Colonic mucosa (tissue), 4 donors: ENCODE results near the gene PTK6. TPM values are rescaled to one million over a fixed set of nuclear protein-coding genes. Genes with fewer than 3 reads are reported as not detected.

Source experiments
- DNase-seq: peaks from one replicate; pipeline ENCODE4 v3.0.0-alpha.2; 2020
- H3K27ac ChIP-seq: fragments of 200-600 bp; one replicate; pipeline ENCODE4 v1.8.0; 2021
- H3K27me3 ChIP-seq: fragments of 200-600 bp; one replicate; pipeline ENCODE4 v1.8.0; 2021
- H3K36me3 ChIP-seq: fragments of 200-600 bp; one replicate; pipeline ENCODE4 v1.8.0; 2021
- H3K4me1 ChIP-seq: fragments of 200-600 bp; one replicate; pipeline ENCODE4 v1.8.0; 2021; ENCODE audit warnings: mild to moderate bottlenecking
- H3K4me3 ChIP-seq: fragments of 200-600 bp; one replicate; pipeline ENCODE4 v1.8.0; 2021
- H3K9ac ChIP-seq, 2 donors: one replicate each; pipeline ENCODE4 v1.7.0; 2013; ENCODE audit warnings: control low read depth in 2 of 2, low read depth in 2 of 2, low read length in 2 of 2
- H3K9me3 ChIP-seq: fragments of 200-600 bp; one replicate; pipeline ENCODE4 v1.8.0; 2021
- intact Hi-C: fragments of 100-400 bp; cut with DNase I; formaldehyde crosslinking; loops from one replicate; pipeline ENCODE4 v1.14.1; 2022
- total RNA-seq, 2 donors: library from RNA; stranded (reverse); fragmentation: NEBNext Ultra II Directional in 1 of 2; extraction: Animal tissue kit (Norgen Biotek cat#: 25700) in 1 of 2; gene quantifications; one replicate each; pipeline ENCODE4 v1.2.1, GENCODE V29; 2021
- TF ChIP-seq, protein P1 (sequence below): fragments of 200-600 bp; IDR thresholded peaks from one replicate; pipeline ENCODE4 v1.8.0; 2022; ENCODE audit warnings: antibody characterized with exemption, mild to moderate bottlenecking
- donor health status: healthy.
- donor health status: DM: no; HTN: no; CAD: no.
- donor health status: DM: no; HTN: no; CAD: no.

The PTK6 gene
- total RNA-seq, 2 donors from 2014 or later, result 69.0 to 91.1 TPM

DNA sequence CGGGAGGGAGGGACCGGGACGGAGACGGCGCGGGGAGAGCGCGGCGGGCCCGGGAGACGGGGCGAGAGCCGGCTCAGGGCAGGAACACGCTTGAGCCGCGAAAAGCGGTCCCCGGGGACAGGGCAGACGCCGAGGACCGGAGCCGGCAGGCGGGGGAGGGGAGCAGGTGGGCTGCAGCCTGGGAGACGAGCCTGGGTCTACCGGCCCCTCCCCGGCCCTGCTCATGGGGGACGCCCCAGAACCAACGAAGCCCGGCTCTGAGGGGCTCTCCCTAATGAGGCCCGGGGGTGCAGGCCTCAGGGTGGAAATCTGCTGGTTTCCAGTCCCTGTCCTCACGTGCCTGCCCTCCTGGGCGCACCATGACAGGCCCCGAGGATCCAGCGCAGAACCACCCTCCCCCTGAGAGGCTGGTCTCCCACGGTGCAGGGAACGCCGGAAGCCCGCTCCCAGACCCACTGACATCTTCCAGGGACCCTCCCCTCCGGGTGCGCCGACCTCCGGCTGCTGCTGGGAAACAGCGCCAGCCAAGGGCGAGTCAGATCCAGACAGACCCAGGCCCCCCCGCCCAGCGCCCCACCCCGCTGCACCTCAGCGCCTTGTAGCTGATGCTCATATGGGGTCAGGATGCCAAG, 37.7 kb downstream of the PTK6 start:
- Histone ChIP-seq H3K27me3 (peaks cover 49% of the 10 kb centered on the region), H3K4me3 (no peak overlapping the region), H3K9me3 (no peaks in the 10 kb centered on the region), H3K27ac (no peak overlapping the region), H3K36me3 (no peaks in the 10 kb centered on the region), H3K9ac (no peak overlapping the region), H3K4me1 (peaks cover 3% of the 10 kb centered on the region)
- no peak for DNase-seq
- TF ChIP-seq, protein P1, sequence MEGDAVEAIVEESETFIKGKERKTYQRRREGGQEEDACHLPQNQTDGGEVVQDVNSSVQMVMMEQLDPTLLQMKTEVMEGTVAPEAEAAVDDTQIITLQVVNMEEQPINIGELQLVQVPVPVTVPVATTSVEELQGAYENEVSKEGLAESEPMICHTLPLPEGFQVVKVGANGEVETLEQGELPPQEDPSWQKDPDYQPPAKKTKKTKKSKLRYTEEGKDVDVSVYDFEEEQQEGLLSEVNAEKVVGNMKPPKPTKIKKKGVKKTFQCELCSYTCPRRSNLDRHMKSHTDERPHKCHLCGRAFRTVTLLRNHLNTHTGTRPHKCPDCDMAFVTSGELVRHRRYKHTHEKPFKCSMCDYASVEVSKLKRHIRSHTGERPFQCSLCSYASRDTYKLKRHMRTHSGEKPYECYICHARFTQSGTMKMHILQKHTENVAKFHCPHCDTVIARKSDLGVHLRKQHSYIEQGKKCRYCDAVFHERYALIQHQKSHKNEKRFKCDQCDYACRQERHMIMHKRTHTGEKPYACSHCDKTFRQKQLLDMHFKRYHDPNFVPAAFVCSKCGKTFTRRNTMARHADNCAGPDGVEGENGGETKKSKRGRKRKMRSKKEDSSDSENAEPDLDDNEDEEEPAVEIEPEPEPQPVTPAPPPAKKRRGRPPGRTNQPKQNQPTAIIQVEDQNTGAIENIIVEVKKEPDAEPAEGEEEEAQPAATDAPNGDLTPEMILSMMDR, result no peak
- intact Hi-C loops, result no loop called here

DNA sequence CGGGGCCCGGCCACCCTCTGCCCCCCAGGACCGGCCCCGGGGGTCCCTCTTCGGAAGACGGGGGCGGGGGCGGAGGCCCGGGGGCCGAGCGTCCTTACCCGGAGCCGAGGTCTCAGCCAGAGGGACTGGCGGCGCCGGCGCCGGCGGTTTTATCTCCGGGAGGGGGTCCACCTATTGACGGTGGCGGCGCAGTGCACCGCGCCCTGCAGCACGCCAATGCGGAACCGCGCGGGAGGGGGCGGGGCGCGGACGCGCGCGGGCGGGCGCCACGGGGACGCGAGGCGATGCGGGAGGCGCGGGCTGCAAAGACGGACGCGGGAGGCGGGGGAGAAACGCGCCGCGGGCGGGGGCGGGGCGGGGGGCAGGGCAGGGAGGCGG, 38.2 kb downstream of the PTK6 start, which contains the start of gene EEF1A2:
TSS of gene EEF1A2 (minus strand) at position 124 of the 378 bp plus-strand sequence. CDS start 1,320 bp downstream, outside the sequence.
- no peaks in the 10 kb centered on the region for H3K36me3 ChIP-seq
- intact Hi-C loops, result no loop called here
- no peak within 1 kb of the TSS for H3K27ac ChIP-seq

DNA sequence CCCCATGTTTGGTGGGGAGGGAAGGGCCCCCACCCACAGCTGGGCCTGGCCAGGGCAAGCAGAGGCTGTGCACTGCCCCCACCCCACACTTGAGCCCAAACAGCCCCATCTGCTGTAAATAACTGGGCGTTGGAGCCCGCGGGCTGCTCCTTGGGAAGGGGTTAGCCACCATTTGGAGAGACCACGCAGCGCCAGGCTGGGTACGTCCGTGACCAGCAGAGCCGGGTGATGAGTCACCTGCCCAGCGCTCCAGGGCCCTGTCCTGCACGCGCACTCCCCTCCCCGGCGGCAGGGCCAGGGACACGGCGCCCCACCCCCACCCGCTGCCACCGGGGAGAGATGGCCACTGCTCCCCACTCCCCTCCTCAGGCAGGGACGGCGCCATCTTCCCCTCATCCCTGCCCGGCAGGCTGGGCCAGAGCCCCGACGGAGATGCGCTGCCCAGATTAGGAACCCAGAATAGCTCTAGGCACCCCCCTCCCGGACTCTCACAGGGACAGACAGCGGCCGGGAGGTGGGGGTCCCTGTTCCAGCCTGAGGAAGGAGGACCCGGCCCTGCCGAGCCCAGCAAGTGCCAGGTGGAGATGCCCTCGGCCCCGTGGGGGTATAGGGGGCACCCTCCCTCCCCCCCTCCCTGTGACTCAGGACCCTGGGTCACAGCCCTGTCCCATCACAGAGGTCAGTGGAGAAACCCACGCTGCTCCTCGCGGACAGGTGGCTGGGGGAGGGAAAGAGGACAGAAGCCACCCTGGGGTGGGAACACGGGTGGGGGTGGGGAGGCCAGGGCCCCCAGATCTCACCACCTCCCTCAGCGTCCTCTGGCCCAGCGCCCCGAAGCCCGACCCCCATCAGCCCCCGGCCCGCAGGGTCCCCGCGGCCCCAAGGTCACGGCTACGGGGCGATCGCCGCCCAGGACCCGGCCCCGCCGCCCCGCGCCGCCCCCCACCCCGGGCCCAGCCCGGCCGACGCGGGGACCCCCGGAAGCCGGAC, 38.9 kb downstream of the PTK6 start:
- Histone ChIP-seq H3K9me3 (no peaks in the 10 kb centered on the region), H3K27ac (no peak overlapping the region), H3K4me1 (peaks cover 3% of the 10 kb centered on the region), H3K27me3 (peaks cover 49% of the 10 kb centered on the region), H3K9ac (no peak overlapping the region), H3K36me3 (no peaks in the 10 kb centered on the region), H3K4me3 (no peak overlapping the region)
- intact Hi-C loops, result no loop called here
- no peak for DNase-seq
- TF ChIP-seq, protein P1, result no peak

More for the DNA sequence above, 38.2 kb downstream of the PTK6 start, which contains the start of gene EEF1A2:
- no peak within 1 kb of the TSS for H3K9ac ChIP-seq
- TF ChIP-seq, protein P1, result no peak
- no peaks in the 10 kb centered on the region for H3K9me3 ChIP-seq
- H3K27me3 ChIP-seq, result peaks cover 49% of the 10 kb centered on the region
- H3K4me1 ChIP-seq, result peaks cover 3% of the 10 kb centered on the region
- DNase-seq, result no peak
- H3K4me3 ChIP-seq, result no peak within 1 kb of the TSS

DNA sequence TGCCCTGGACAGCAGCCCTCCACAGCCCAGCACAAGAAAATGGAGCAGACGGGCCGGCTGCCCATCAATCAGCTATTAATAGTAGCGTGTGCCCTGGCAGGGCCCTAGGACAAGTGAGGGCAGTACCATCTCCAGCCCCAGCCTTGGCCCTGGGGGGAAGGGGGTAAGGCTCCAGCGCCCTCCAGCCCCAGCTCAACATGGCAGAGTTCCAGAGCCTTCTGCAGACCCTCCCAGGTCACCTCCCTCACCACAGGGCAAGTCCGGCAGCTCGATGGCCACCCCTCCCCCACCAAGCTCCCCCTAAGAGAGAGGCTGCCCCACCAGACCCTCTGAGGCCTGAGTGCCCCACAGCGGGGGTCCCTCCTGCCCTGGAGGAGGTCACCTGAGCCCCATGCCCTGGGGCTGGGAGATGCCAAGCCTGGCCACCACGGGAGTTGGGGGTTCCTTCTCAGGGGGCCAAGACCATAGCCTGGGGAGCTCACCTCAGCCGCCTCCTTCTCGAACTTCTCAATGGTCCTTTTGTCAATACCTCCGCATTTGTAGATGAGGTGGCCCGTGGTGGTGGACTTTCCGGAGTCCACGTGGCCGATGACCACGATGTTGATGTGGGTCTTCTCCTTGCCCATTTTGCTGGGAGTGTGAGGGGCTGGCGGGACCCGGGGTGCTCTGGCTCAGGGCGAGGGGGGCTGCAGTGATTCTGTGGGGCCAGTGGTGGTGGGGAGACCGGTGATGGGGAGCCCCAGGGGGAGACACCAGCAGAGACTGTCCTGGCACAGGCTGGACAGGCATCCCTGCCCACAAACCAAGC, 39.8 kb downstream of the PTK6 start:
- intact Hi-C loops, result no loop called here
- Histone ChIP-seq H3K27ac (no peak overlapping the region), H3K4me3 (no peak overlapping the region), H3K9me3 (no peaks in the 10 kb centered on the region), H3K36me3 (no peaks in the 10 kb centered on the region), H3K27me3 (peaks cover 43% of the 10 kb centered on the region), H3K4me1 (peaks cover 3% of the 10 kb centered on the region), H3K9ac (no peak overlapping the region)
- TF ChIP-seq, protein P1, result no peak
- no peak for DNase-seq

DNA sequence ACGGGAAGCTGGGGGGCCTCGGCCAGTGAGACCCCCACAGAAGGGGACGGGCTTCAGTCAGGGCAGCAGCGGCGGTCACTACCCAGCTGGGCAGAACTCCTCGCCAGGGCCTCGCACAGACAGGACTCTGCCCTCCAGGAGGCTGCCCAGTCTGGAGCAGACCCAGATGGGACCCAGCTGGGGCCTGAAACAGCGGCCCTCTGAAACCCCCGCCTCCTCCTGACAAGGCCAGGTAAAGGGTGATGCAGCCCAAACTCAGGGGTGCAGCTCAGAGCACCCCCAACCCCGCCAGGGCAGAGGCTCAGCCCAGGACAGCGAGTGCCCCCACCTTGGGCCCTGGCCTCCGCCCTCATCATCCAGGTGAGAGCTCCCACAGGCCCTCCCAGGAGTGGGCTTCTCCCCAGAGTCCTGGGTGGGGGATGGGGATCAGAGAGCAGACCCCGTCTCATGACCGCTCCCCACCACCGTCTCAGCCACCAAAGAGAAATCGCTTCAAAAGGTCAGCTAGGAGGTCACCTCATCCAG, 40.5 kb downstream of the PTK6 start:
- TF ChIP-seq, protein P1, result no peak
- Histone ChIP-seq H3K36me3 (no peaks in the 10 kb centered on the region), H3K9me3 (no peaks in the 10 kb centered on the region), H3K4me3 (peak overlapping the region; percentile 8), H3K9ac (no peak overlapping the region), H3K27me3 (peaks cover 40% of the 10 kb centered on the region), H3K4me1 (peaks cover 3% of the 10 kb centered on the region), H3K27ac (no peak overlapping the region)
- intact Hi-C loops, result no loop called here
- DNase-seq, result no peak
